Renal cortex interstitium (tissue), 11 donors: Measurements from ENCODE around the gene LANCL2. TPM values are rescaled to one million over a fixed set of nuclear protein-coding genes. Genes with fewer than 3 reads are reported as not detected.
"Not testable (repeated sequence)": the region's sequence is repeated elsewhere in the genome, so short reads cannot be mapped to it uniquely, and the experiment has no call there.

Source experiments
- DNase-seq, 11 donors: peaks; one replicate each; pipeline ENCODE4 v3.0.0-alpha.2; 2013; ENCODE audit warnings: low read depth in 9 of 11, low spot score in 4 of 11; ENCODE audit errors: extremely low read depth in 1 of 11
- polyA plus RNA-seq, 3 donors: library from polyadenylated mRNA; unstranded; fragments of 120-200 nt; gene quantifications; one replicate each; pipeline ENCODE4 v1.2.1, GENCODE V29; 2013; ENCODE audit not compliant: insufficient read length in 3 of 3

LANCL2 gene
- polyA plus RNA-seq, 3 donors = 25.7 to 28.8 (median 26.9) TPM

DNA sequence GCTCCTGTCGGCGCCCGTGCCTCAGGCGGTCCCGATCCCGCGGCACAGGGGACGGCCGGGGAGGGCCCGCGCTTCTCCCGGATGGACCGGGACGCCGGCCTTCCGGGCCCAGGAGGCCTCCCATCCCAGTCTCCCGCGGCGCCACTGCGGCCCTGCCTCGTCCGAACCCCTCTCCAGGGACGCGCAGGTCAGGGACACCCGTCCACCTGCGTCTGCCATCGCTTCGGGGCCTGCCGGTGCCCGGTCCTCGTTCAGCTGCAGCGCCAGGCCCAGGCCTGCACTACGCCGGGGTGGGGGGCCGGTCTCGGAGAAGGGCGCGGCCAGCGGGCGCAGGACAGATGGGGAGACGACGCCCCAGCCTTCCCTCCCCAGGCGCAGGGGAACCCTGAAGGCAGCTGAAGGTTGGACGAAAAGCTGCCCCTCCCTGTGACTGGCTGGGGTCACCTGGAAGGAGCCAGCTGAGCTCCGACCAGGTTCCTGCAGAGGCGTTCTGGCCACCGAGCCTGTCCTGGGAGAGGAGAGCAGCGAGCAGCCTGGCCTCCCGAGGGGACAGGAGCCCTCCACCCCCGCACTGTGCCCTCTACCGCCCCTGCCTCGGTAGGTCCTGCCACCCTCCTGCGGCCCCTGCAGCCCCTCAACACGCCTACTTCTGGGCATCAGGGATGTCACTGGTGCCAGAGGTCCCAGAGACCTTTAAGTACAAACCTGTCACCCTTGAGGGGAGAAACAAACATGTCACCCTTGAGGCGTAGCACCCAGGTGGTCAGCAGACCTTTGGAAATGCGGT, 84.3 kb downstream of the LANCL2 start:
- DNase-seq = no peak

- no peak for DNase-seq
Observed at GRCh38 chr7:55449992-55450535, 84.9 kb downstream of the LANCL2 start.

- no peak for DNase-seq
Observed at GRCh38 chr7:55452971-55453370, 87.8 kb downstream of the LANCL2 start.

- DNase-seq = no peak
Observed at GRCh38 chr7:55457801-55458200, 92.7 kb downstream of the LANCL2 start.

- DNase-seq = no peak
Observed at GRCh38 chr7:55458351-55458750, 93.2 kb downstream of the LANCL2 start.

- DNase-seq = no peak
Observed at GRCh38 chr7:55463686-55464262, 98.6 kb downstream of the LANCL2 start.

- DNase-seq = no peak
Observed at GRCh38 chr7:55464422-55464821, 99.3 kb downstream of the LANCL2 start.

GRCh38 chr7:55465691-55466090, 100.6 kb downstream of the LANCL2 start:
- DNase-seq = no peak

- DNase-seq = no peak
Observed at GRCh38 chr7:55467047-55467593, 102.0 kb downstream of the LANCL2 start.

DNA sequence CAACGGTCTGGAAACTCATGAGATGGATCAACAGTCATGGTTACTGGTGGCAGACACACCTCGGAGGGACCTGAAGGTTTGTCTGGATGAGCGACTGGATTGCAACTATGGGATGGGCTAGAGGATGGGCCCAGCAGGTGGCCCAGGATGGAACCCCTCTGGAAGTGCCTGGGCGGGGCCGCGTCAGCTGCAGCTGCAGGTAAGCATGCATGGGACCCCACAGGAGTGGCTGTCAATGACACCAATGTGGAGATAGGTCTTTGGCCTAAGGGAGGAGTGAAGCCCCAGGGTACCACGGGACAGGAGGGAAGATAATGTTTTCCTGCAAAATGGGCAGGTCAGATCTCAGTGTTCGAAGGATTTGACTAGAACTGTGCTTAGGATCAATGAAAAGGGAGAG, 103.4 kb downstream of the LANCL2 start:
- DNase-seq = no peak

GRCh38 chr7:55469271-55469681, 104.1 kb downstream of the LANCL2 start:
- no peak for DNase-seq

DNA sequence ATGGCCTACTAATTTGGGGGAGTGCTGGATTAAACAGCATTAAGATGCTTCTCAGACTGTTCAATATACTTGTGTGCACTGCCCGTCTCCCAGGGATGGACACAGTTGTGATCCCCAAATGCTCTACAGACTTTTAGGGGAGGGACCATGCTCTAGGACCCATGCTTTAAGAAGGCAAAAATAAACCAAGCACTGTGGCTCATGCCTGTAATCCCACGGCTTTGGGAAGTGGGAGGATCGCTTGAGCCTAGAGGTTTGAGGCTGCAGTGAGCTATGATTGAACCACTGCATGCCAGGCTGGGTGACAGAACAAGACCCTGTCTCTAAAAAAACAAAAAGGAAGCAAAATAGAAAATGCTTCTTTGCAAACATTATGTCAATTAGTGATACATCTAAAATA, 104.6 kb downstream of the LANCL2 start:
- no peak for DNase-seq

- no peak for DNase-seq
Observed at GRCh38 chr7:55470261-55470660, 105.1 kb downstream of the LANCL2 start.

DNA sequence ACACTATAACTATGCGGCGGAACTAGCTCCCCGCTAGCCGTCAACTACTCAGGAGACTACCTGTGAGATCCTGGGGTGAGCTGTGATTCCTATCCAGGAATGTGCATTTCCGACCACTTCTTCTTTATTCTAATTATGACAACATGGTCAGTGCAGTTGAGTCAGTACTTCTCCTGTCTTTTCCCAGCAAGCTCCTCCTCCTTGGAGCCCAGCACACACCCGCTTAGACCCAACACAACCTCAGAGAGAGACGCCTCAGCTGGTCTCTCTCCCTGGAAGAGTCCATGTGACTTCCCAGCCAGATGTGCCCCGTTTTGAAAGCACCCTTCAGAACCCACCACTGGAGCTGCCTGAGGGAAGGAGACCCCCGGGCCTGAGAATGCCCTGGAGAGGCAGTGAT, 106.5 kb downstream of the LANCL2 start:
- DNase-seq = not testable (repeated sequence)

DNA sequence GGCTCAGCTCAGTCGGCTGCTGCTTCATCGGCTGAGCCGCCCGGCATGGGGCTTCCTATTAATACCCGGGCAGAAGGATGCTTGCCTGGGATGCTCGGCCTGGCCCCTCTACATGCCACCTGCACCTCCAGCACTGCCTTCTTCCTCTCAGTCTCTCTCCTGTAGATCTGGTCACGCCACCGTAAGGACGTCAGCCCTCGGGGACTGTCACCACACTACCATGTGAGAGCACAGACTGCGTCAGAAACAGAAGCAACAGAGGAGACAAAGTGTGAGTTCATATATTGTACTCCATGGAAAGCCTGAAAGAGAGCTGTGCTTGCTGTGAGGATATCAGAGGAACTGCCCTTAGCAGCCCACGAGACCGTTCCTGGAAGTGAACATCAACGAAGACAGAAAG, 107.3 kb downstream of the LANCL2 start:
- DNase-seq = not testable (repeated sequence)

- no peak for DNase-seq
Observed at GRCh38 chr7:55472928-55473725, 108.0 kb downstream of the LANCL2 start.

- no peak for DNase-seq
Observed at GRCh38 chr7:55473932-55474331, 108.8 kb downstream of the LANCL2 start.

DNA sequence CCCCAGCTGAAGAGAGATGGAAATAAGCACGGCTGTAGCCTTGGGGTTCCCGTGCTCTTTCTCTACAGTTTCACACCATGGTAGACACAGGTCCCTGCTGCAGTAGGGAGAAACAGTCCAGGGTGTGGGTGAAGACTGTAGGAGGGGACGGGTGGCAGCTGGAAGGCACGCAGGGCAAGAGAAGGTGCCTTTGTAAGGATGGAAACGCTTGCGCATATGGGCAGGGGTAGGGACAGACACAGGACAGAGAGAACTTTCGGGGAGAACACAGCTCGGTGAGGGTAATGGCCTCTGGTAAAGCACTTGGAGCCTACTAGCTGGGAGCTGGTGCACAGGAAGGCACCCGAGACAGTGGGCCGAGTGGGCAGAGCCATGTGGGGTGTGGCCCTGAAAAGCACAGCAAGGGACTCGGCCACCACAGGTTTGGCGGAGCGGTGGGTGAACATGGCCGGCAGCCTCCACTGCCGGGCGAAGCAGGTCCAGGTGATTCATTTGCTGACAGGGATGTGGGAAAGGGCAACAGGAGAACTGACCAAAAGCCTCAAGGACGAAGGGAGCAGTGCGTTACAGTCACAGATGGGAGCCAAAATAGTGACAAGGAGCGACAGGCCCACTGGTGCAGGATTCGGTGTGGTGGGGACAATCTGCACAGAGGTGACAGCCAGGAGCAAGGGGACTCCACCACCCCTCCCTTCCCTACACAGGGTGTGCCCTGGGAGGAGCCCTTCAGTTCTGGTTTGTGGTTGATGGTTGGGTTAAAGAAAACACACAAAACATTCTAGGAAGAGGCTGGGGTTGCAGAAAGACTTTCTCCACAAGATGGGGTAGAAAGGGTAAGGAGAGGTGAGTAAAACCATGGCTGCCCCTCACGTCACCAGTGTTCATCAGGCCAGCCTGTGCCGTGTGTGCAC, 110.1 kb downstream of the LANCL2 start:
- no peak for DNase-seq
